Inflammatory macrophage treated with lipopolysaccharide for 1 hour (primary cell): ENCODE results near the gene ACP4.

Experiments used
- DNase-seq, 2 donors: peaks; one replicate each; pipeline ENCODE4 v3.0.0-alpha.2; 2020 to 2022

ACP4 gene

DNA sequence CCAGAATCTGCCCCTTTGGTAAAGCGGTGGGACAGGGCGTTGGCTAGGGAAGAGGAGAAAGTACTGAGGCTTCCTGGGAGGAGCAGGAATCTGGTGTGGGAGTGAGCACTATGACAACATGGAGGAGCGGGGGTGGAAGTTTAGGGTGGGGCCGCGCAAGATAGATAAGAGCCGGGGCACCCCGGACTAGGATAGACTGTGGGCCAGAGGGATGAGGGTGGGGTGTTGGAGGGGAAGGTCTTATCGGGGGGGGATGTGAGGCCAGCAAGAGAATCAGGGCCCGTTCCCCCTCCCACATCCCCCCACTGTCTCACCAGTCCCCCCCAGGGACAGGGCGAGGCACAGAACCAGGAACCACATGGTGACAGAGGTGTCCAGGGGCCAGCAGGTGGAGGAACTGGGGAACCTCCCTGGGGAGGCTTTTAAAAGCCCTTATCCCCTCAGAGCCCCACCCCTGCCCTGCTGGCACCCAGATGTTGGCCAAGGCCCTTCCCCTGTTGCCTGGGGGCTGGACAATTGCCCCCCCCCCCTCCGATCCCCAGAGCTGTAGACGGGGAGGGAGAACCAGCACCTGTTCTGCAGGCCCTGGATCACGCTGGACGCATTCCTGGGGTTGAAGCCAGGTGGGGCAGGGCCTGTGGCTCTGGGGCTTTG, 33.3 kb downstream of the ACP4 start, which contains the start of gene KLK1:
KLK1 (minus strand) TSS at position 399 of the 654 bp plus-strand sequence; CDS start at position 360, 39 bp downstream.
- no peak for DNase-seq

DNA sequence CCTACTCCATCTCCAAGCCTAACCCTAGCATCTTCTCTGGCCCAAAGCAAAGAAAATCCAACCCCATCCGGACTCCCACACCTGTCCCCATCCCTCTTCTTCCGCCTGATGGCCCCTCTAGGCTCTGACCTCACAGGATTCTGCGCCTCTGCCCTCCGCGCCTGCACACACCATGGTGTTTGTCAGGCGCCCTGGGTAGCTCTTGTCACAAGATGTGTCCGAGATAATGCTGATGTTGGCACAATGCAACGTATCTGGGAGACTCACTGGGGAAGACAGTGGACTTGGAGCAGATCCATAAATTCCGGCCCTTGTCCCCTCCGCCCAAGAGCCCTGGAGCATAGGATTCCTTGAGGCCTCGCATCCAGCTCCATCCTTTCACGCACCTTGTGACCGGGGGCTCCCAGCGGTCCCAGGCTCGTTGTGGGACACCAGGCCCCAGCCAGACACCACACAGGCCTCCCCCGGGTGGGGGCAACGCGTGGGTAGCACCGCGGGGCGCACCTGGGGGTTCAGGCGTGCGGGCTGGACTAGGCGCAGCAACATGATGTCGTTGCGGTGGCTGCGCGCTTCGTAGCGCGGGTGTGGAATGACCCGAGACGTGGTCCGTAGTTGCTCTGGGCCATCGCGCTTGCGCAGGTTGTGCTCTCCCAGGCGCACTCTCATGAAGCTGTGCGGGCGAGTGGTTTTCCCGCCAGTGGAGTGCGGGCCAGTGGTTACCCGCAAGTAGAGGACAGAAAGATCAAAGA, 36.5 kb downstream of the ACP4 start:
- no peak for DNase-seq

DNA sequence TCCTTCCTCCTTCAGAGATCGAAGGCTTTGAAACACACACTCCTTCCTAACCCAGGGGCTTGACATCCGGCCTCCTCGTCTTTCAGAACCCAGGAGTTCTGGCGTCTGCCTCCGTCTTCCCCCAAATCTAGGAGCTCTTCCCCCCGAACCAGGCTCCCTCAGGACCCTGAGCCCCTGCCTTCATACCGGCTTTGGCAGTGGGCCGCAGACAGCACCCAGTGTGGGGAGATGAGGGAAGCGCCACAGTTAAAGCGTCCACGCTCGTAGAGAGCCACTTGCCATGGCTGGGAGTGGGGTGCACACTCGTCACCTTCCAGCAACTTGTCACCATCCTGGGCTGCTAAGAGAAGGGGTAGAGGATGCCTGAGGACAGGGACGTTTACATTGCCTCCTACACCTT, 37.3 kb downstream of the ACP4 start:
- no peak for DNase-seq

DNA sequence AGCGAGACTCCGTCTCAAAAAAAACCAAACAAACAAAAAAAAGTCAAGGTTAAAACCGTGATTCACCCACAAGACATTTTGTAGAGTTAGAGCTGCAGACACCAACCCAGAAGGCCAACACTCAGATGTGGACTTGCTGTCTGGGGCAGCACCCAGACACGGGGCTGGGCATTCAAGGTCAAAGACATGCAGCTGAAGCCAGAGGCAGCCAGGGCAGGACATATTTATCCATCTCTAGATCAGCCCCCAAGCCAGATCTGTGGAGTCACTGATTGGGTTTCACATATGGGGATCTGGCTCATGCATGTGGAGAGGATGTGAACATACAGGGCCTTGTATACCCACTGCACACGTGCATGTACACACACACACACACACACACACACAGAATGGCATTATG, 39.6 kb downstream of the ACP4 start:
- DNase-seq, result no peak

DNA sequence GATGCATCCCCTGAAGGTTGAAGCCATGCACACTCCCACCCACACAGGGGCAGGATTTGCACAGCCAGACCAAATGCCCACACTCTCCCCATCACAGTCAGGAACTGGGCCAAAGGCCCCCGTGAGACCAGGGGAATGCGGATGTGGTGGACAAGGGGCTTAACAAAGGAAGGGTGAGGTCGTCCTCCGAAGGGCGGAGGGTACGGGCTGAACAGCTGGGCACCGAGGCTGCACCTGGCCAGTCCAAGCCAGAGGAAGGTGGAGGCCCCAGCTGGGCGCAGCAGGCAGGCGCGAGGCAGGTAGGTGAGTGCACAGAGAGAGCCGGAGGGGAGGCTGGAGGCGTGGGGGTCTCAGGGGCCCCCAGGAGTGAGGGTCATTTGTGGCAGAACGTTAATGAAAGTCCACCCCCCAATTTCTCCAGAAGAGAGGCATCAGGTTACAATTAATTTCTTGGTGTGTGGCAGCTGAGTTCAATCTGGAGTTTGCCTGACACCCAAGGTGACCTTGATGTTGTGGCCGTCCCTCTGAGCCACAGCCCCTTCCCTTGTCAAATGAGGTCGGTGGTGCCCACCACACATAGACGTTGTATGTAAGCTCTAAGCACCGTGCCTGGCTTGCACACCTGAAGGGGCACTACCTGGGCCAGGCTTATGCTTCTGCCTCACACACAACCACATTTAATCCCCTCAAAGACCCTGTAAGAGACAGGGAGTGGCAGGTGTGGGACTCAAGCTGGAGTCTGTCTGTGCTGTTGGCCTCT, 40.2 kb downstream of the ACP4 start:
- no peak for DNase-seq

DNA sequence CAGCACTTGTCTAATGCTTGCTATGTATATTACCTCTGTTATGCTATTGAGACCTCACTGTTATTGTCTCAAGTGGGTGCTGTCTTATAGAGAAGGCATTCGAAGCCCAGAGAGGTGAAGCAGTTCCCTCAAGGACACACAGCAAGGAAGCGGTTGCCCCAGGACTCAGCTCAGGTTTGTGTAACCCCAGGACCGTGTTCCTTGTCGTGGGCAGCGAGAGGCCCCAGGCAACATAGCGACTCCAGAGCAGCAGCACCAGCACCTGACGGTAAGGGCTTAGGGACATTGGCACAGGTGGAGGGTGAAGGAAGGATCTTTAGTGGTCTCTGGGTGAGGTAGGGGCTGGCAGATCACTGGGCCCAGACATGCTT, 40.8 kb downstream of the ACP4 start:
- DNase-seq, result no peak

DNA sequence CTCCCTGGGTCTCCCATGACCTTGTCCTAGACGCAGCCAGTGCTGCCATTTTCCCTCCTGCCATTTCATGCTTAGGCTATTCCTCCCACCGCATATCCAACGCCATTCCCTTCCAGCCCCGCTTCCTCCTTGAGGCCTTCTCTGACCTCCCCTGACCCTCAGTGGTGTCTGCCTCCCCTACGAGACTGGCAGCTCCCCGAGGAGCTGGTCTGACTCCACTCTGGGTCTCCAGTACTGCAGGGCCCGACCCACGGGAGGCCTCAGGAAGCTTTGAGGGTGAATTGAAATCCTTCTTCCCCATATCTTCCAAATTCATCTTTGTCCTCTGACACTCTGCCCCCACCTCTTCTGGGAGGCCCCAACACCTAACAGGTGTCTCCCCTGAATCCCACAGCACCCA, 42.5 kb downstream of the ACP4 start:
- no peak for DNase-seq

DNA sequence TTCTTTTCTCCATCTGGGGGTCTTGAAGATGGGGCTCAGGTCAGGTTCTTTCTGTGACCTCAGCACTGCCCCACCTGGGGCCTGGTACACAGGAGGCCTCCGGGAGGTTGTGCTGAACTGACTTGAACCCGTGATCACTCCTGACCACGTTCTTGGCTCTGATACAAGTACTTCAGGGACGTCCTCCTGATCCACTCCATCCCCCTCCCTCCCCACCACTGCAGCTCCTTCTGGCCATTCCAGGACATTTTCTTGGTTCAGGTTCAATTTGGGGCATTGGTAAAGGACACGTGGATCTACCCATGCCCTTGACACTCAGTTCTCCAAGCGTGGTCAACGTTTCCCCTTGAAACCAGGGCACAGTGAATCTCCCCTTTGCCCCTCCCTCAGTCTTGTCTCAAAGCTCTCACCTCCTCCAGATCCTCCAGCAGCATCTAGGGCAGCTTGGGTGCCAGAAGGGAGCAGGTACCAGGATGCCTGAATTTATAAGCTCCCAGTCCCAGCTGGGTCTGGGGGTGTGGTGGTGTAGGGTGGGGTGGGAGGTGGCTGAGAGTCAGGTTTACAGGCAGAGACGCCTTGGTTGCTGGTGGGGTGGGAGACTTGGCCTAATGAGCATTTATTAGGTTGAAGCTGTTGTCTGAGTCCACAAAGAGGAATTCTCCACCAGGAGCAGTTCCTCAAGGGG, 43.0 kb downstream of the ACP4 start, which contains the start of gene KLK15:
KLK15 (minus strand) TSS at position 458 of the 685 bp plus-strand sequence. CDS start 2,082 bp downstream, outside the sequence.
- DNase-seq, result no peak

DNA sequence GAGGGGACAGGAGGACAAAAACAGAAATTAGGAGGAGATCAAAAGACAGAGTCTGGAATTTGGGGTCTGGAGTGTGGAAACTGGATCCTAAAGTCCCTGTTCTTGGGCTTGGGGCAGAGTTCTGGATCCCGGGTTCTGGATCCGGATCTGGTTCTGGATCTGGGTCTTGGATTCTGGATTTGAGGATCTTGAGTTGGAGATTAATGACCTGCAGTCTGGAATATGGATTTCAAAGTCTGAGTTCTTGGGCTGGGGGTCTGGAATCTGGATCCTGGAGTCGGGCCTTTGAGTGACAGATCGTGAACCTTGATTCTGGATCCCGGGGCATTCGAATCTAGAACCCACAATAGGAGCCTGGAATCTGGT, 43.6 kb downstream of the ACP4 start:
- DNase-seq, result no peak

DNA sequence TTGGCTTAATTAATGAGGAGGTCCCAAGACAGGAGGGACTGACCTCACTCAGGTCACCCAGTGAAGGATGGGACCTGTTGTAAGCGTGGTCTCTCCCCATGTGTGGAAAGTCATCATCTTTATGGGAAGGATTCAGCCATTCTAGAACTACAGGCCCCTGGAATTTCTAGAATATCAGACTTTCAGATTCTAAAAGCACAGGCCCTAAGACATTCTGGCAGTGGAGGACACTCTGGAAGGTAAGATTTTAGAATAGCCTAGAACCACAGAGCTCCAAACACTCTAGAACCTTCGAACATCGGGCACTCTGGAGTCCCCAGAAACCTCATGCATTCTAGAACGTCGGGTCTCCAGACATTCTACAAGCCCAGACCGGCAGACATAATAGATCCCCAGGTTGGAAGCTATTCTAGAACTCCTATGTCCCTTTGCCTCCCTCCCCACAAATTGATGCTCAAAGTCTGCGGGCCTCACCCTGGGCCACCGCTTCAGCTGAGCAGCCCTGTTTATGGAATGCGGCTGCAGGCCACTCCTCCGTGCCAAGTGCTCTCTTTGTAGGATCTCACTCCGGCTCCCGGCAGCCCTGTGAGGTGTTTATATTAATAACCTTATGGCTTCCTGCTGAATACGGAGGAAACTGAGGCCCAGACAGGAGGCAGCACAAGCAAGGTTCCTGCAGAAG, 45.0 kb downstream of the ACP4 start:
- no peak for DNase-seq

DNA sequence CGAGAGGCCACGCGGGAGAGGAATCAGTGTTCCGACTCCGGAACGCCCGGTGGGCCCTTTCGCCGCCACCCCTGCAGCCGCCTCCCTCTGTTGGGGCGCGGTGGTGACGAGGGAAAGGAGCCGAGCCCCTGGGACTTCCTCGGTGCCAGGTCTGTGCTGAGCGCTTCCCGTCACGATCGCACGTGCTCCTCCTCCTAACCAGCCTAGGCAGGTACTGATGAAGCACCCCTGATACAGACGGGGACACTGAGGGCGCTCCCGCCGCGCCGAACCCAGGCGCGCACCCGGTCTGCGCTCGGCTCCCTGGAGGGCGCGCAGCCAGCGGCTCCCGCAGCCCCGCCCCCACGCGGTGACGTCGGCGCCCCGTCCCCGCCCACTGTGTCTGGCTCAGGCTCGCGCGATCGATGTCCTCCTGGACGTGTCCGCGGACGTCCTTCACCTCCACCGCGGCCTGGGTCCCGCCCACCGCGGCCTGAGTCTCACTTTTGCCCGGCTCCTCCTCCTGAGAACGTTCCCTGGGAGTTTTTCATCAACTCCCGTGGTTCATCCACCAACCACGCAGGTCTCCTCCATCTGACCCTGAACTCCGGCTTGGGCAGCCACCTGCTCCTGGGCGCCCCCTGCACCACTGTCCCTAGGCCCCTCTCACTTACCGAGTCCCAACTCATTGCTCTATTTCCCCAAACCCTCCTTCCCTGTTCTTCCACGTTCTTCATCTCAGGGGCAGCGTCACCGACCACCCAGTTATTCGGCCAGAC, 45.7 kb downstream of the ACP4 start:
- DNase-seq, result peak; percentile 34 to 76

DNA sequence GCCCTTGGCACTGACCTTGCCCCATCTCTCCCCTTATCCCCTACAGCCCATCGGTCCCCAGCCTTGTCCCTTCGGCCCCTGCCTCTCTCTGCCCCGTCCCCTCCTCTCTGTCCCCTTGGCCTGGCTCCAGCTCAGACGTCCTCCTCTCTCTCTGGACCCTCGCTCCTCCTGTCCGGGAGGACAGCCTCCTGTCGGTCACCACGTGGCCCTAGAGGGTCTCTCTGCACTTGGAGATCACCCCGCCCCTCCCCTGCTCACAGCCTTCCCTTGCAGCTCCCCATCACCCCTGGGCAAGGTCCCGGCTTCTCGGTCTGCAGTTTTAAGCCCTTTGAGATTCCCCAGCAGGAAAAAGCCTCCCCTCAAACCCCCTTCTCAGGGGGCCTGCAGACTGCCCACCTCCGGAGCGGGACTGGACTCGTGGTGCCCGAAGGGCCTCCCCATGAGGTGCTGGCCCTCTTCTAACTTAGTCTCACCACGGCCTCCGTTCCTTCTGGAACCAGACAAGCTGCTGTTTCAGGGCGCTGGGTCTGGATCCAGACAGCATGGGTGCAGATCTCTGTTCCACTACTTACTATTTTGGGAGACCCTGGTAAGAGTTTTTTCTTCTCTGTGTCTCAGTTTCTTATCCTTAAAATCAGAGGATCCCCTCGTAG, 46.5 kb downstream of the ACP4 start:
- no peak for DNase-seq

DNA sequence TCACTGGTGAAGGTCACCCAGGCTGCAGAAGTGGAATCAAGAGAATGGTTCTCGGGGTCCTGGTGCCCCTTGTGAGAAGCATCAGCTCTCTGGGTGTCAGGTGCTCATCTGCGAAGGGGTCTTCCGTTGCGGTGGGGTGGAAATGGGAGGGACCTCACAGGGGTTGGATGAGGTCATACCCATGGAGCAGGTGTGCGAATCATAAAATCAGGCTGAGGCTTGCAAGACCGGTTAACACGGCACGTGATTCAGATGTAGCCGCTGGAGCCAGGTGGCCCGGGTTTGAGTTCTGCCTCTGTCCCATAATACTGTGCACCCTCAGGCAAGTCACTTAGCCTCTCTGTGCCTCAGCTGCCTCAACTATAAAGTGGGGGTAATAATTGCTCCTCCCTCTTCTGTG, 47.1 kb downstream of the ACP4 start:
- no peak for DNase-seq

DNA sequence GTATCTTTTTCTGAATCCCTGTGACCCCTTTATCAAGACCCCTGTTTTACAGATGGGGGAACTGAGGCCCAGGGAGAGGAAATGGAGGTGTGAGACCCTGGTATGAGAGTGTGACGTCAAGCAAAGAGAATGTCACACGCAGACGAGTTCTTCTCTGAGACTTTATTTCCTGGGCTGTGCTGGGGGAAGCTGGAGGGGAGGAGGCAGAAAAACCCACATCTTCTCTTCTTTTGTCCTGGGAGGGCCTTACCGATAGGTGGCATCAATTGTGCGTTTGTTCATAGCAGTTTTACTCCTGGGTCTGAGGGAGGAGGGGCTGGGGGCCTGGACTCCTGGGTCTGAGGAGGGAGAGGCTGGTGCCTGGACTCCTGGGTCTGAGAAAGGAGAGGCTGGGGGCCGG, 48.0 kb downstream of the ACP4 start:
- no peak for DNase-seq

DNA sequence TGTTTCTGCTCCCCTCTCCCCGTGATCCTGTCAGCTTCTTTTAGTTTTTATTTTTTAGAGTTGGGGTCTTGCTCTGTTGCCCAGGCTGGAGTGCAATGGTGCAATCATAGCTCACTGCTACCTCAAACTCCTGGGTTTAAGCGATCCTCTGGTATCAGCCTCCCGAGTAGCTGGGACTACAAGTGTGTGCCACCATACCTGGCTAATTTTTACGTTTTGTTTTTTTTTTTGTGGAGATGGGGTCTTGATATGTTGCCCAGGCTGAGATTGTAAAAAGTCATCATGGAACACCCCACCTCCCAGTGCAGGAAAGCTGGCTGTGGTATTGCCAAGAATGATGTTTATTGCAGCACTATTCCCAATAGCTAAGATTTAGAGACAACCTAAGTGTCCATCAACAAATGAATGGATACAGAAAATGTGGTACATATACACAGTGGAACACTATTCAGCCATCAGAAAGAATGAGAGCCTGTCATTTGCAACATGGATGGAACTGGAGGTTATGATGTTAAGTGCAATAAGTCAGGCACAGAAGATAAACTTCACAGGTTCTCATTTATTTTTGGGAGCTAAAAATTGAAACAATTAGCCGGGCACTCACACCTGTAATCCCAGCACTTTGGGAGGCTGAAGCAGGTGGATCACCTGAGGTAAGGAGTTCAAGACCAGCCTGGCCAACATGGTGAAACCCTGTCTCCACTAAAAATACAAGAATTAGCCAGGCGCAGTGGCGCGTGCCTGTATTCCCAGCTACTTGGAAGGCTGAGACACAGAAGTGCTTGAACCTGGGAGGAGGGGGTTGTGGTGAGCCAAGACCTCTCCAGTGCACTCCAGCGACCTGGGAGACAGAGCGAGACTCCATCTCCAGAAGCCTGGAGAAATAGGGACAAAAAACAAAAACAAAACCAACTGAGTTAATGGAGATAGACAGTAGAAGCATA, 49.8 kb downstream of the ACP4 start:
- DNase-seq, result no peak

DNA sequence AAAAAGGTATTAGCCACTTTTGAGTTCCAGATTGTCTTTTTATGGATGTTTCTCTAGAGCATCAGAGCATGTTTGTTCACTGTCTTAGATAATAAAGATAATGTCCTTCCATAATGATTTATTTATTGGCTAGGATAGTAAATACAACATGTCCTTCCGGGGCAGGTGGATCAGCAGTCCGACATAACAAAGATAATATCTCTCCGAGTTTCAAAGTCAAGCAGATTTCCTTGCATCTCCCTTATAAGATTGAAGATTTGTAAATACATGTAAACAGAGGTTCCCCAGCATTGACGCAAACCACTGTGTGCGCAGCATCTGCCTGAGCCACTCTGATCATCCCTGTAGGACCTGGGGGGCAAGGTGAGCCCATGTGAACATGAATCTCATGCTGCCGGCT, 51.9 kb downstream of the ACP4 start:
- no peak for DNase-seq

DNA sequence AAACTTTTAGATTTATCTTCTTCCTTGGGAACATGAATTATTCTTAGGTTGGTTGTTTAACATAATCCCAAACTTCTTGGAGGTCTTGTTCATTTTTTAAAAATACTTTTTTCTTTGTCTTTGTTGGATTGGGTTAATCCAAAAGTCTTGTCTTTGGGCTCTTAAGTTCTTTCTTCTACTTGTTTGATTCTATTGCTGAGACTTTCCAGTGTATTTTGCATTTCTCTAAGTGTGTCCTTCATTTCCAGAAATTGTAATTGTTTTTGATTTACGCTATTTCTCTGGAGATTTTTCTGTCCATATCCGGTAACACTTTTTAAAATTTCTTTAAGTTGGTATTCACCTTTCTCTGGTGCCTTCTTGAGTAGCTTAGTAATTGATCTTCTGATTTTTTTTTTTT, 53.0 kb downstream of the ACP4 start:
- DNase-seq, result no peak

DNA sequence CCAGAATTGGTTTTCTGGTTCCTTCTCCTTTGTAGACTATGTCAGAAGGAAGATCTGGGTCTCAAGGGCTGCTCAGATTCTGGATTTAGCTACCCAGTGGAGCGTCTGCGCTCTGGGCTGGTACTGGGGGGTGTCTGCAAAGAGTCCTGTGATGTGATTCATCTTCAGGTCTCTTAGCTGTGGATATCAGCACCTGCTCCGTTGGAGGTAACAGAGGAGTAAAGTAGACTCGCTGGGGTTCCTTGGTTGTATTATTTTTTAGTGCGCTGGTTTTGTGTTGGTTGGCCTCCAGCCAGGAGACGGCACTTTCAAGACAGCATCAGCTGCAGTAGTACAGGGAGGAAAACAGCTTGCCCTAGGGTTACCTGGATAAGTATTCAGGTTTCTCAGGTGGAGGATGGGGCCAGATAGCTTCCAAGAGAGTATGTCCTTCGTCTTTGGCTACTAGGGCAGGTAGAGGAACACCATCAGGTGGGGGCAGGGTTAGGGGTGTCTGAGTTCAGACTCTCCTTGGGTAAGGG, 53.5 kb downstream of the ACP4 start:
- no peak for DNase-seq

DNA sequence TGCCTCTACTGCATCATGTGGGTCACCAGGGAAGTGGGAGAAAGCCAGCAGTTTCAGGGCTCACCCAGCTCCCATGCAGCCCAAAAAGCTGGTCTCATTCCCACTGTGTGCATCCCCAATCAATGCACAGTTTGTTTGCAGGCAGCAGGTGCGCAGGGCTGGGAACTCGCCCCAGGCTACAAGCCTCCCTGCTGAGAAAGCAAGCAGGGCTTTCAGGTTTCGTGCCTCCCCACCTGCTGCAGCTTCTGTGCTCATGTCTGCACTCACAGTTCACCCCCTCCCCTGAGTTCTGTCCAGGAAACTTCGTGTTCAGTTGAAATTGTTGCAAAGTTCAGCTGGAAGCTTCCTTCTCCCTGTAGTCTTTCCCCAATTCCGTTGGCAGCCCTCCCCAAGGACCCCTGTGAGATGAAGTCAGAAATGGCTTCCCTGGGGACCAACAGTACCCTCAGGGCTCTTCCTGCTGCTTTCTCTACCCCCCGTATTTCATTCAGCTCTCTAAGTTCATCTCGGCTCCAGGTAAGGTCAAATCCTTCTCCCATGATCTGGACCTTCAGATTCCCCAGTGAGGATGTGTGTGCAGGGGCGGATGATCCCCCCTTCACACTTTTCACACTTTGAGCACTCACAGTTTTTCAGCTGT, 54.2 kb downstream of the ACP4 start:
- no peak for DNase-seq
